H1 (cell line): ENCODE data around the gene BIK. TPM values are rescaled to one million over a fixed set of nuclear protein-coding genes. Genes with fewer than 3 reads are reported as not detected.

Experiments used
- CTCF ChIA-PET: fragments of 300-600 bp; sonication (Branson Sonifier 250); formaldehyde crosslinking; loops from one replicate; lab custom pipeline; 2021; ENCODE audit not compliant: partially characterized antibody; lab: Charles Lee
- POLR2A ChIA-PET: fragments of 300-600 bp; sonication (Branson Sonifier 250); formaldehyde crosslinking; loops from one replicate; lab custom pipeline; 2021; ENCODE audit warnings: inconsistent platforms; ENCODE audit not compliant: partially characterized antibody; lab: Charles Lee
- DNase-seq, 2 experiments: peaks; one replicate each; pipeline versions ENCODE4 v3.0.0 to v3.0.0-alpha.2; 2010 to 2022; ENCODE audit warnings: low spot score in 2 of 2, low read depth in 1 of 2, mixed read lengths in 1 of 2
- FAIRE-seq: peaks from 2 replicates; lab custom pipeline; 2011; peaks lifted over from hg19 to GRCh38; lab: Jason Lieb, UNC
- H2AFZ ChIP-seq: 2 replicates; pipeline ENCODE4 v1.8.1; 2012; ENCODE audit warnings: low read length, inconsistent platforms
- H2AK5ac ChIP-seq: 2 replicates; pipeline ENCODE4 v1.6.1; 2013; ENCODE audit warnings: low read depth, low read length
- H2BK120ac ChIP-seq: replicated peaks from 2 replicates; pipeline ENCODE3; 2013; ENCODE audit warnings: low read depth, low read length, inconsistent platforms
- H2BK12ac ChIP-seq: 2 replicates; pipeline ENCODE4 v1.6.1; 2013; ENCODE audit warnings: low read depth, low read length
- H2BK15ac ChIP-seq: 2 replicates; pipeline ENCODE4 v1.6.1; 2013; ENCODE audit warnings: low read length
- H2BK20ac ChIP-seq: 2 replicates; pipeline ENCODE4 v1.6.1; 2013; ENCODE audit warnings: low read length
- H2BK5ac ChIP-seq: 2 replicates; pipeline ENCODE4 v1.6.1; 2013; ENCODE audit warnings: low read depth, low read length
- H3K14ac ChIP-seq: 2 replicates; pipeline ENCODE4 v1.6.1; 2013; ENCODE audit warnings: inconsistent platforms; ENCODE audit not compliant: insufficient read length
- H3K18ac ChIP-seq: 2 replicates; pipeline ENCODE4 v1.6.1; 2013; ENCODE audit warnings: low read length; ENCODE audit errors: extremely low read depth
- H3K23ac ChIP-seq: 2 replicates; pipeline ENCODE4 v1.6.1; 2013; ENCODE audit warnings: inconsistent platforms; ENCODE audit not compliant: insufficient read length
- H3K23me2 ChIP-seq: 2 replicates; pipeline ENCODE4 v1.6.1; 2013; ENCODE audit warnings: low read depth, low read length
- H3K27ac ChIP-seq: 2 replicates; pipeline ENCODE4 v1.6.1; 2011; ENCODE audit warnings: low read depth, low read length, inconsistent platforms
- H3K27me3 ChIP-seq, 4 experiments: replicated peaks in 1 of 4; 1 replicate in 1 of 4; 2 replicates in 3 of 4; pipeline versions ENCODE4 v1.6.1 to v1.8.1; 2011 to 2013; ENCODE audit warnings: low read length in 3 of 4, mild to moderate bottlenecking in 3 of 4, inconsistent platforms in 2 of 4, mixed read lengths in 2 of 4, moderate library complexity in 1 of 4; ENCODE audit not compliant: control insufficient read depth in 3 of 4, insufficient read depth in 3 of 4; ENCODE audit errors: extremely low read depth in 1 of 4
- H3K36me3 ChIP-seq, 4 experiments: 2 replicates each; pipeline versions ENCODE4 v1.6.1 to v1.8.1; 2011 to 2013; ENCODE audit warnings: mild to moderate bottlenecking in 4 of 4, low read length in 3 of 4, moderate library complexity in 2 of 4, control low read depth in 1 of 4, inconsistent platforms in 1 of 4; ENCODE audit not compliant: insufficient read depth in 4 of 4, control insufficient read depth in 2 of 4
- H3K4ac ChIP-seq: replicated peaks from 2 replicates; pipeline ENCODE3; 2013; ENCODE audit warnings: low read length, low read depth, mixed read lengths, inconsistent platforms; ENCODE audit not compliant: insufficient read length
- H3K4me1 ChIP-seq, 4 experiments: replicated peaks in 1 of 4; 1 replicate in 1 of 4; 2 replicates in 3 of 4; pipeline versions ENCODE4 v1.6.1 to v1.8.1; 2011 to 2013; ENCODE audit warnings: low read length in 3 of 4, inconsistent platforms in 2 of 4, mixed read lengths in 1 of 4; ENCODE audit not compliant: insufficient read depth in 4 of 4, control insufficient read depth in 3 of 4
- H3K4me2 ChIP-seq, 2 experiments: 2 replicates each; pipeline versions ENCODE4 v1.6.1 to v1.8.1; 2011 to 2013; ENCODE audit warnings: low read depth in 2 of 2, low read length in 2 of 2, control low read depth in 1 of 2, inconsistent platforms in 1 of 2, mild to moderate bottlenecking in 1 of 2; ENCODE audit not compliant: insufficient read depth in 1 of 2
- H3K4me3 ChIP-seq, 4 experiments: fragments of 200-600, 300-600 bp in 1 of 4; sonication (generic), shearing (Covaris generic), sonication (Bioruptor Twin) in 1 of 4; 2 replicates each; pipeline versions ENCODE4 v1.5.1 to v1.8.1; 2011 to 2016; ENCODE audit warnings: low read length in 4 of 4, low read depth in 3 of 4, control low read depth in 2 of 4, inconsistent platforms in 2 of 4, mild to moderate bottlenecking in 2 of 4, mixed read lengths in 1 of 4, moderate library complexity in 1 of 4; ENCODE audit not compliant: insufficient read depth in 2 of 4; ENCODE audit errors: extremely low read depth in 1 of 4
- H3K56ac ChIP-seq: replicated peaks from 2 replicates; pipeline ENCODE3; 2013; ENCODE audit warnings: low read depth, mild to moderate bottlenecking, mixed read lengths, low read length, inconsistent platforms; ENCODE audit not compliant: insufficient read length
- H3K79me1 ChIP-seq: 2 replicates; pipeline ENCODE4 v1.6.1; 2013; ENCODE audit warnings: low read depth, low read length, control low read depth
- H3K79me2 ChIP-seq, 2 experiments: 2 replicates each; pipeline versions ENCODE4 v1.6.1 to v1.8.1; 2012 to 2013; ENCODE audit warnings: low read length in 2 of 2, mild to moderate bottlenecking in 2 of 2, inconsistent platforms in 1 of 2; ENCODE audit not compliant: insufficient read depth in 2 of 2, control insufficient read depth in 1 of 2
- H3K9ac ChIP-seq, 4 experiments: replicated peaks in 1 of 4; 1 replicate in 1 of 4; 2 replicates in 3 of 4; pipeline versions ENCODE4 v1.6.1 to v1.8.1; 2011 to 2013; ENCODE audit warnings: low read depth in 3 of 4, low read length in 3 of 4, control low read depth in 2 of 4, mild to moderate bottlenecking in 2 of 4, moderate library complexity in 2 of 4, inconsistent platforms in 1 of 4; ENCODE audit errors: extremely low read depth in 1 of 4
- H3K9me3 ChIP-seq, 2 experiments: 2 replicates each; pipeline versions ENCODE4 v1.6.1 to v1.8.1; 2012 to 2013; ENCODE audit warnings: mild to moderate bottlenecking in 2 of 2, moderate library complexity in 2 of 2, control low read depth in 1 of 2, inconsistent platforms in 1 of 2, low read depth in 1 of 2, low read length in 1 of 2, mixed read lengths in 1 of 2; ENCODE audit not compliant: insufficient read depth in 2 of 2
- H4K20me1 ChIP-seq, 2 experiments: replicated peaks in 1 of 2; 2 replicates each; pipeline versions ENCODE3 to v1.8.1; 2011 to 2013; ENCODE audit warnings: inconsistent platforms in 2 of 2, low read length in 2 of 2, mild to moderate bottlenecking in 1 of 2; ENCODE audit not compliant: insufficient read depth in 2 of 2, control insufficient read depth in 1 of 2
- H4K5ac ChIP-seq: 2 replicates; pipeline ENCODE4 v1.6.1; 2013; ENCODE audit warnings: low read length, low read depth, mixed read lengths, inconsistent platforms; ENCODE audit not compliant: insufficient read length
- H4K8ac ChIP-seq: 2 replicates; pipeline ENCODE4 v1.8.0; 2013; ENCODE audit warnings: mild to moderate bottlenecking, moderate library complexity, low read length, inconsistent platforms; ENCODE audit not compliant: insufficient read depth; ENCODE audit errors: extremely low read depth
- H4K91ac ChIP-seq: replicated peaks from 2 replicates; pipeline ENCODE3; 2013; ENCODE audit warnings: low read length, mixed read lengths, inconsistent platforms; ENCODE audit not compliant: insufficient read length
- CHD2 ChIP-seq: IDR thresholded peaks from 2 replicates; pipeline ENCODE4 v1.6.1; 2012; ENCODE audit warnings: low read length, improper control_type of control experiment
- CREB1 ChIP-seq: IDR thresholded peaks from 2 replicates; pipeline ENCODE4 v1.6.1; 2012; ENCODE audit warnings: inconsistent platforms
- EZH2 ChIP-seq: fragments of 200-600 bp; sonication (generic); IDR thresholded peaks from 2 replicates; pipeline ENCODE4 v1.7.1; 2012; ENCODE audit warnings: low read depth, mild to moderate bottlenecking, moderate library complexity, low read length, inconsistent platforms; ENCODE audit not compliant: severe bottlenecking
- HDAC6 ChIP-seq: IDR thresholded peaks from one replicate; pipeline ENCODE4 v1.7.1; 2012; ENCODE audit warnings: low read depth, mild to moderate bottlenecking, inconsistent platforms, low read length, moderate library complexity
- KDM5A ChIP-seq: fragments of 200-600 bp; IDR thresholded peaks from 2 replicates; pipeline ENCODE4 v1.7.1; 2012; ENCODE audit warnings: mild to moderate bottlenecking, low read length, inconsistent platforms, mixed read lengths
- SAP30 ChIP-seq: fragments of 300-600 bp; sonication (generic); IDR thresholded peaks from 2 replicates; pipeline ENCODE4 v1.7.1; 2012; ENCODE audit warnings: low read length, moderate library complexity, mild to moderate bottlenecking, inconsistent platforms; ENCODE audit not compliant: insufficient read depth, insufficient replicate concordance
- SP2 ChIP-seq: IDR thresholded peaks from 2 replicates; pipeline ENCODE4 v1.6.1; 2012; ENCODE audit warnings: mild to moderate bottlenecking, low read length, inconsistent platforms
- TBP ChIP-seq: IDR thresholded peaks from 2 replicates; pipeline ENCODE4 v1.6.1; 2011; ENCODE audit warnings: low read depth, low read length, improper control_type of control experiment
- ZNF274 ChIP-seq: IDR thresholded peaks from 2 replicates; pipeline ENCODE4 v1.7.0; 2012; ENCODE audit warnings: low read length, borderline replicate concordance; ENCODE audit errors: extremely low read depth
- WGBS, 2 experiments: shearing (Covaris generic) in 1 of 2; methylation state at CpG; one replicate each; pipeline versions ENCODE4 v1.1.6 to v1.1.7; 2013 to 2015; ENCODE audit warnings: low lambda C conversion rate in 2 of 2, mixed read lengths in 2 of 2, inconsistent platforms in 1 of 2, low coverage in 1 of 2, missing lambda C conversion rate in 1 of 2; ENCODE audit not compliant: insufficient replicate concordance in 2 of 2, insufficient coverage in 1 of 2, insufficient read length in 1 of 2; ENCODE audit errors: extremely low coverage in 1 of 2, missing lambda C conversion rate in 1 of 2; 5-methylcytosine and 5-hydroxymethylcytosine counted together
- polyA plus RNA-seq, 7 experiments: library from polyadenylated mRNA; depleted of rRNA in 3 of 7; stranded (reverse) in 5 of 7; unstranded in 2 of 7; fragments of >200 nt in 5 of 7; fragments of 200-250 nt in 2 of 7; gene quantifications; 1 replicate in 5 of 7; 2 replicates in 1 of 7; 4 replicates in 1 of 7; pipeline versions ENCODE4 v1.2.1 to v1.2.3, GENCODE V29; 2011 to 2013; ENCODE audit warnings: missing spikeins in 2 of 7, mixed read lengths in 2 of 7
- total RNA-seq: library from RNA; stranded (reverse); fragmentation: NEBNext Ultra II Directional; extraction: Animal tissue kit (Norgen Biotek cat#: 25700); gene quantifications from 2 replicates; pipeline ENCODE4 v1.2.1, GENCODE V29; 2021

Gene BIK
- total and polyA plus RNA-seq, 2 of the 8 experiments (the other 6 are each of a cell fraction or from before 2014, with no cell fraction given) = 3.3 to 5.5 TPM

DNA sequence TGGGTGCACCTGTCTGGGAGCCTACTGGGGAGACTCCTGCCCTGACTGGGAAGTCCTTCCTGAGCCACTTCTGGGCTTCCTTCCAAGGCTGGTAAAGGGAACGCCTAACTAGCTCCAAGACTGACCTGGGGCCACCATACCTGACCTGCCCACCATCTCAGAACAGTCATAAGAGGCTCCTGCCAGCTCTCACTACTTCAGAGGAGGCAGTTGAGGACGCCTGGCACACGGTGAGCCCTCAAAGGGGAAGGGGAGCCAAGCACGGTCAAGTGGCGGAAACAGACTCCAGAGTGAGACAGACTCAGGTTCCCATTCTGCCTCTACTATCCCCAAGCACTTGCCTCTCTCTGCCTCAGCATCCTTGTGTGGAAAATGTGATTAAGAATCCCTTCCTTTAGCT, 25.0 kb downstream of the BIK start:
- H2BK20ac ChIP-seq = no peak overlapping the region
- H2BK15ac ChIP-seq = no peak overlapping the region
- H2AFZ ChIP-seq = no peak overlapping the region
- H3K4ac ChIP-seq = no peak overlapping the region
- H3K36me3 ChIP-seq = peaks cover 6 to 65% (median 23%) of the 10 kb centered on the region in 4 experiments; a peak in 6 of 8 replicates
- H4K5ac ChIP-seq = no peak overlapping the region
- H3K4me1 ChIP-seq = no peaks in the 10 kb centered on the region
- POLR2A ChIA-PET = interaction anchor here (1.6 kb wide), 1 partner anchor 8 kb away, joined by 3 read pairs; no protein-coding TSS in a partner anchor
- TF ChIP-seq EZH2 (no peak), CHD2 (no peak), KDM5A (no peak), ZNF274 (no peak), HDAC6 (no peak), TBP (no peak), SAP30 (no peak), CREB1 (no peak), SP2 (no peak)
- H3K9ac ChIP-seq = no peak overlapping the region; a peak in 1 of 7 replicates
- no peak overlapping the region for H4K91ac ChIP-seq
- no peak overlapping the region for H3K14ac ChIP-seq
- peaks cover 5% of the 10 kb centered on the region for H3K79me1 ChIP-seq
- no peaks in the 10 kb centered on the region for H3K27me3 ChIP-seq
- H3K9me3 ChIP-seq = no peaks in the 10 kb centered on the region
- H3K56ac ChIP-seq = no peak overlapping the region
- H4K8ac ChIP-seq = no peak overlapping the region
- no peak overlapping the region for H3K27ac ChIP-seq
- H3K23ac ChIP-seq = no peak overlapping the region
- no peak overlapping the region for H3K4me3 ChIP-seq
- no peak overlapping the region for H2BK12ac ChIP-seq
- H3K23me2 ChIP-seq = no peaks in the 10 kb centered on the region
- H3K18ac ChIP-seq = no peak overlapping the region
- H2AK5ac ChIP-seq = no peak overlapping the region
- FAIRE-seq (no peak), DNase-seq (no peak)
- H3K4me2 ChIP-seq = no peak overlapping the region
- CTCF ChIA-PET = interaction anchor here (0.6 to 2.6 kb wide), 11 partner anchors 9 to 395 kb away, joined by 3 to 10 read pairs (median 4); no protein-coding TSS in a partner anchor
- H4K20me1 ChIP-seq = peaks cover 0 to 10% of the 10 kb centered on the region in 2 experiments
- no peak overlapping the region for H2BK5ac ChIP-seq
- 88% methylated on average over 5 of the region's 5 CpGs; no CpG with 5 or more reads in 1 of the 2 experiments for WGBS, 2 experiments
- no peaks in the 10 kb centered on the region for H3K79me2 ChIP-seq
- no peak overlapping the region for H2BK120ac ChIP-seq
